Kidney (tissue), 14 donors: Measurements from ENCODE around the gene DNM2. TPM values are rescaled to one million over a fixed set of nuclear protein-coding genes. Genes with fewer than 3 reads are reported as not detected.

Experiments
- DNase-seq, 5 donors: peaks; one replicate each; pipeline ENCODE4 v3.0.0-alpha.2; 2013 to 2020
- FAIRE-seq: peaks from 2 replicates; lab custom pipeline; 2012; peaks lifted over from hg19 to GRCh38; lab: Jason Lieb, UNC
- H3K27ac ChIP-seq, 2 donors: one replicate each; pipeline ENCODE4 v1.7.0; 2013; ENCODE audit warnings: low read depth in 2 of 2, low read length in 2 of 2, inconsistent platforms in 1 of 2
- H3K27me3 ChIP-seq: one replicate; pipeline ENCODE4 v1.7.1; 2013; ENCODE audit warnings: low read length, inconsistent platforms; ENCODE audit not compliant: control insufficient read depth, insufficient read depth
- H3K36me3 ChIP-seq, 3 donors: one replicate each; pipeline versions ENCODE4 v1.7.0 to v1.7.1; 2013; ENCODE audit warnings: low read length in 3 of 3, control low read depth in 1 of 3, inconsistent platforms in 1 of 3; ENCODE audit not compliant: insufficient read depth in 3 of 3, control insufficient read depth in 2 of 3
- H3K4me1 ChIP-seq, 3 donors: one replicate each; pipeline versions ENCODE4 v1.7.0 to v1.7.1; 2013; ENCODE audit warnings: low read length in 3 of 3, inconsistent platforms in 1 of 3, low read depth in 1 of 3; ENCODE audit not compliant: control insufficient read depth in 2 of 3, insufficient read depth in 2 of 3
- H3K4me3 ChIP-seq, 3 donors: one replicate each; pipeline versions ENCODE4 v1.7.0 to v1.8.1; 2013; ENCODE audit warnings: low read length in 3 of 3, control low read depth in 1 of 3, inconsistent platforms in 1 of 3
- H3K9ac ChIP-seq, 3 donors: one replicate each; pipeline versions ENCODE4 v1.7.0 to v1.7.1; 2013; ENCODE audit warnings: low read length in 3 of 3, control low read depth in 1 of 3, inconsistent platforms in 1 of 3
- H3K9me3 ChIP-seq, 3 donors: one replicate each; pipeline versions ENCODE4 v1.7.0 to v1.7.1; 2013; ENCODE audit warnings: low read length in 3 of 3, control low read depth in 1 of 3, inconsistent platforms in 1 of 3; ENCODE audit not compliant: control insufficient read depth in 2 of 3, insufficient read depth in 1 of 3
- CTCF ChIP-seq: IDR thresholded peaks from 3 replicates; pipeline ENCODE4 v1.5.1; 2012; ENCODE audit warnings: mild to moderate bottlenecking, moderate library complexity, borderline replicate concordance; ENCODE audit not compliant: insufficient read depth; ENCODE audit errors: extremely low read depth
- intact Hi-C: fragments of 100-400 bp; cut with DNase I; formaldehyde crosslinking; loops from one replicate; pipeline ENCODE4 v1.11.1; 2022
- polyA plus RNA-seq: library from polyadenylated mRNA; stranded (reverse); fragments of 350-450 nt; fragmentation: Illumina TruSeq; extraction: RNeasy Lipid Tissue Mini Kit (QIAGEN cat#74804); gene quantifications from one replicate; pipeline ENCODE4 v1.2.3, GENCODE V29; 2014; ENCODE audit warnings: low read depth, low replicate concordance; ENCODE audit not compliant: insufficient read depth
- total RNA-seq: library from RNA; stranded (reverse); fragmentation: NEBNext Ultra II Directional; extraction: Animal tissue kit (Norgen Biotek cat#: 25700); gene quantifications from one replicate; pipeline ENCODE4 v1.2.1, GENCODE V29; 2021
- donor health status: control.
- donor health status: control.
- donor health status: control.
- donor health status: control.
- donor health status: control.
- donor health status: DM: yes; HTN: yes; CAD: no.
- donor health status: Normal renal cell carcinoma (clear cell type).

Gene DNM2
- total and polyA plus RNA-seq, 2 donors from 2014 or later: 79.0 to 226 TPM

- FAIRE-seq: no peak
- Histone ChIP-seq H3K27ac (no peak overlapping the region), H3K27me3 (no peaks in the 10 kb centered on the region), H3K9me3 (no peaks in the 10 kb centered on the region), H3K9ac (no peak overlapping the region), H3K36me3 (peaks cover 4 to 66% (median 36%) of the 10 kb centered on the region in 3 donors), H3K4me1 (no peaks in the 10 kb centered on the region), H3K4me3 (no peak overlapping the region)
- TF ChIP-seq CTCF: no peak
- intact Hi-C loops: no loop called here
- DNase-seq: no peak
These were observed 79.8 kb downstream of the DNM2 start for GRCh38 chr19:10797541-10798256.

GRCh38 chr19:10800488-10800887 is 82.6 kb downstream of the DNM2 start:
- no peak overlapping the region for H3K27ac ChIP-seq
- no peak overlapping the region for H3K9ac ChIP-seq
- no peaks in the 10 kb centered on the region for H3K27me3 ChIP-seq
- TF ChIP-seq CTCF: no peak
- H3K4me3 ChIP-seq: no peak overlapping the region
- no peak for FAIRE-seq
- no peak for DNase-seq
- no peaks in the 10 kb centered on the region for H3K9me3 ChIP-seq
- intact Hi-C loops: no loop called here
- H3K4me1 ChIP-seq: no peaks in the 10 kb centered on the region
- peaks cover 5 to 64% (median 31%) of the 10 kb centered on the region in 3 donors for H3K36me3 ChIP-seq

- Histone ChIP-seq H3K4me1 (no peaks in the 10 kb centered on the region), H3K4me3 (no peak overlapping the region), H3K27me3 (no peaks in the 10 kb centered on the region), H3K27ac (no peak overlapping the region), H3K9ac (no peak overlapping the region), H3K36me3 (peaks cover 5 to 51% (median 26%) of the 10 kb centered on the region in 3 donors), H3K9me3 (no peaks in the 10 kb centered on the region)
- intact Hi-C loops: no loop called here
- FAIRE-seq (no peak), DNase-seq (no peak)
- TF ChIP-seq CTCF: no peak
These were observed 84.6 kb downstream of the DNM2 start for GRCh38 chr19:10802479-10802878.
